Measurements from ENCODE around the gene AMT.

DNA sequence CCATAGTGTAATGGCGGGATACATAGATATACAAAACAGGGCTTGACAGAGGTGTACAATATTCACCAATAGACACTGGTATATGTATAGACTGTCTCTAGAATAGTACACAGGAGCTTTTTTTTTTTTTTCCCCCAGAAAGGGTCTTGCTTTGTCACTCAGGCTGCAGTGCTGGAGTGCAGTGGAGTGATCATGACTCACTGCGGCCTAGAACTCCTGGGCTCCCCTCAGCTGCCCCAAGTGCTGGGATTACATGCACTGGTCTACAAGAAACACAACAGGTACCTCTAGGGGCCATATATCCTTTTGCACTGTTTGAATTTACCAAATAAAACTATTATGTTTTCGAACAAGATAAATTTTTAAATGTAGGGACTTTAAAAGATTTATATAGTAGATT, 22.8 kb downstream of the AMT start:
- TF ChIP-seq POLR2AphosphoS5 (IDR thresholded peaks at IDR 0.05; ENCODE audit: low read depth, low read length), result no peak
- TF ChIP-seq, protein P1, sequence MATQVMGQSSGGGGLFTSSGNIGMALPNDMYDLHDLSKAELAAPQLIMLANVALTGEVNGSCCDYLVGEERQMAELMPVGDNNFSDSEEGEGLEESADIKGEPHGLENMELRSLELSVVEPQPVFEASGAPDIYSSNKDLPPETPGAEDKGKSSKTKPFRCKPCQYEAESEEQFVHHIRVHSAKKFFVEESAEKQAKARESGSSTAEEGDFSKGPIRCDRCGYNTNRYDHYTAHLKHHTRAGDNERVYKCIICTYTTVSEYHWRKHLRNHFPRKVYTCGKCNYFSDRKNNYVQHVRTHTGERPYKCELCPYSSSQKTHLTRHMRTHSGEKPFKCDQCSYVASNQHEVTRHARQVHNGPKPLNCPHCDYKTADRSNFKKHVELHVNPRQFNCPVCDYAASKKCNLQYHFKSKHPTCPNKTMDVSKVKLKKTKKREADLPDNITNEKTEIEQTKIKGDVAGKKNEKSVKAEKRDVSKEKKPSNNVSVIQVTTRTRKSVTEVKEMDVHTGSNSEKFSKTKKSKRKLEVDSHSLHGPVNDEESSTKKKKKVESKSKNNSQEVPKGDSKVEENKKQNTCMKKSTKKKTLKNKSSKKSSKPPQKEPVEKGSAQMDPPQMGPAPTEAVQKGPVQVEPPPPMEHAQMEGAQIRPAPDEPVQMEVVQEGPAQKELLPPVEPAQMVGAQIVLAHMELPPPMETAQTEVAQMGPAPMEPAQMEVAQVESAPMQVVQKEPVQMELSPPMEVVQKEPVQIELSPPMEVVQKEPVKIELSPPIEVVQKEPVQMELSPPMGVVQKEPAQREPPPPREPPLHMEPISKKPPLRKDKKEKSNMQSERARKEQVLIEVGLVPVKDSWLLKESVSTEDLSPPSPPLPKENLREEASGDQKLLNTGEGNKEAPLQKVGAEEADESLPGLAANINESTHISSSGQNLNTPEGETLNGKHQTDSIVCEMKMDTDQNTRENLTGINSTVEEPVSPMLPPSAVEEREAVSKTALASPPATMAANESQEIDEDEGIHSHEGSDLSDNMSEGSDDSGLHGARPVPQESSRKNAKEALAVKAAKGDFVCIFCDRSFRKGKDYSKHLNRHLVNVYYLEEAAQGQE (IDR thresholded peaks at IDR 0.05; ENCODE audit: insufficient read depth in 1 of 2, low read depth in 2 of 2, low read length in 2 of 2), result no peak

Measured in PFSK-1 (cell line).